HG03159 (cell line): ENCODE results near the gene METTL21C.

Source experiments
- ATAC-seq: cut with Tn5 transposase; IDR thresholded peaks from one replicate; pipeline ENCODE4 v1.9.1; 2021; ENCODE audit warnings: mild to moderate bottlenecking, moderate library complexity; ENCODE audit not compliant: unreplicated experiment

Gene METTL21C

DNA sequence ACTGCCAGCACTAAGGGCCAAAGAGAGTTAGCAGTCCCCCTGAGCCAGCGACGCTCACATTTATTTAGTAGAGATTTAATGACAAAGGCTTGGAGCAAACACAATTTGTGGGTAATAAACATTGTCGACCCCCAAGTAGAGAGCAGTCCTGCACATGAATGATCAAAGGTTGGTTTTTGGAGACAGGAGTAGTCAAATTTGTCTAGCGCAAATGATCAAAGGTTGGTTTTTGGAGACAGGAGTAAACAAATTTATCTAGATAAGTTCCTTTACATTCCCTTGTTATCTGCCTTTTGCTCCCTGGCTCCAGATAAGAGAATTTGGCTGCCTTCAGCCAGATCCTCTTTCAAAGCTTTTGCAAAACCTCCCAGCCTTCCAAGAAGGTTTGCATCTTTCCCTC, 26.9 kb downstream of the METTL21C start:
- ATAC-seq, result no peak

DNA sequence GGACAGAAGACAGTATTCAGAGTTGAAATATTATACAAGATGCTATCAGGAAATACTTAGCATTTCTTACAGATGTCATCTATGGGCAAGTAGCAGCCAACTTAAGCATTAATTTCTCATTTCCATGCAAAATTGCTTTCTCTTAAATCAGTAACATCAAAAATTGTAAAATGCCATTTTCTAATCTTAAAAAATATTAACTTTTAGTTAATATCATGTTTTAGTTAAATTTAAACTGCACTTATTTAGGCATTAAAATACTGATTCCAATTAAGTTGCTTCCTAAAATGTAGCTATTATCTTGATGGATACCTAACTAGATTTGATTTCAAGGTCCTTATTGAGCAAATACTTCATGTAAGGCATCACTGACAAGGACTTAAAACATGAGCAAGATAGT, 27.8 kb downstream of the METTL21C start:
- no peak for ATAC-seq

DNA sequence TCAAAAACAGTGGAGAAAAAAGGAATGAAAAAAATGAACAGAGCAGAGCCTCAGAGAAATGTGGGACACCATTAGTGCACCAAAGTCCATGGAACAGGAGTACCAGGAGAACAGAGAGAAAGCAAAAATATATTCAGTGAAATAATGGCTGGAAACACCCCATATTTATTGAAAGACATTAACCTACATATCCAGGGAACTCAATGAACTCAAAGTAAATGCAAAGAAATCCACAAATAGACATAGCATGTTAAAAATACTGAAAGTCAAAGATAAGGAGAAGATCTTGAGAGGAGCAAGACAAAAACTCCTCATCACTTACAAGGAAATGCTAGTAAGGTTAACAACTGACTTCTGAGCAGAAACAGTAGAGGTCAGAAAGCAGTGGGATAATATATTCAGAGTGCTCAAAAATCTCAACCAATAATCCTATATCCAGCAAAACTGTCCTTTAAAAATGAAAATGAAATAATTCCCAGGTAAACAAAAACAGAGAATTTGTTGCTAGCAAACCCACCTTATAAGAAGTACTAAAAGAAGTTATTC, 35.6 kb downstream of the METTL21C start:
- ATAC-seq, result no peak

DNA sequence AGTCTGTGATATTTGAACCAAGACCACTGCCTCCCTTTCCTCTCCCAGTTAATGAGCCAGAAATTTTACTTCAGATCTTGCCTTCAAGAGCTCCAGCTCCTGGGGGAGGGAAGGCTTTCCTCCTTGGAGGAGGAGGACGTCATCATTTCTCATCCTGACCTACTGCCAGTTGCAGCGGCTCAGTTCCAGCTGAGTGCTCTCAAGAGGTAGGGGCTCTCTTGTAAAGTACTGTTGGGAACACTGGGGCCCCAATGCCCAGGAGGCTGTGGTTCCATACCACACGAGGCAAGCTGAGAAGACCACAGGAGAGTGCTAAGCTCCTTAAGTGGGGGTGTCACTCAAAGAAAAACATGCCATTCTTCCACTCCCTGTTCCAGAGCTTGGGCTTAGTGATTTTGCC, 36.2 kb downstream of the METTL21C start:
- no peak for ATAC-seq

DNA sequence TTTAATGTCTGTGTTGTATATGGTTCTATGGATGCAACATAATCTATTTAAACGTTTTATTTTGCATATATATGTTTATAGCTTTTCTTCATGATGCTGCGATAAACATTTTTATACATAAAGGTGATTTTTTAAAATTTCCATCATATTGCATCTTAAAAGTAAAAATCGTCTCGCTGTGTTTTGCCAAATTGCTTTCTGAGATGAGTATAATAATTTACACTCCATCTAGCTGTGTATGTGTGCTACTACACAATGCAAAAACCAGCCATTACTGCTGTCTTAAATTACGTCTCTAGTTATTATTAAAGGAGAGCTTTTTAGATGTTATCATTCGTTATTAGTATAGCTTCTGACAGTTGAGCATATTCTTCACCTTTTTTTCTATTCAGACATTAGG, 37.2 kb downstream of the METTL21C start:
- no peak for ATAC-seq

DNA sequence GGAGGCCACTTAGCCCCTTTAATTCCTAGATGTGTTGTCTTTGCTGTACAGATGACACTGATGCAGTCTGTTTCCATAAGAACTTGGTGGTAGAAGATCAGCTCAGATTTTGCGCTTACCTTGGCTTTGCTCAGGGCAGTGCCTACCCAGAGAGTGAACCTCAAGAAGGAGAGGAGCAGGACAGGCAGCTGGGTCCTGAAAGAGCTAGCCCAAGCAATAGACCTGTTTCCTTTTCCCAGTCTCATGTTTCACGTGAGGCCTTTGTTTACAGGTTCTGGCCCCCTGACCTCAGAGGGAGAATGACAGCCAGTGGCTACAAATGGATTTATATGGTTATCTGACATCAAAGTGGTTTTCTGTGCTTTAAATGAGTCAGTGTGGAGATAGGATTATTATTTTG, 40.1 kb downstream of the METTL21C start:
- no peak for ATAC-seq

DNA sequence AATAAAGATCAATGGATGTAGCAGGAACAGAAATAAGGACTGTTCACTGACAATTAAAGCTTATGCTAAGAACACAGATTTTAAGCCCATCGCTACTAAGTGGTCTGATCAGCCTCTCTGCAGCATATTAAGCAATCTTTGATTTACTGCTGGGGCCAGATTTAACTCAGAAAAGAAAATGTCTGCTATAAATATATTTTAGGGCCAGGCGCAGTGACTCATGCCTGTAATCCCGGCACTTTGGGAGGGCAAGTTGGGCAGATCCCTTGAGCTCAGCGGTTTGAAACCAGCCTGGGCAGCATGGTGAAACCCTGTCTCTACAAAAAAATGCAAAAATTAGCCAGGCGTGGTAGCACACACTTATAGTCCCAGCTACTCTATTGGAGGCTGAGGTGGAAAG, 43.0 kb downstream of the METTL21C start:
- ATAC-seq, result no peak

DNA sequence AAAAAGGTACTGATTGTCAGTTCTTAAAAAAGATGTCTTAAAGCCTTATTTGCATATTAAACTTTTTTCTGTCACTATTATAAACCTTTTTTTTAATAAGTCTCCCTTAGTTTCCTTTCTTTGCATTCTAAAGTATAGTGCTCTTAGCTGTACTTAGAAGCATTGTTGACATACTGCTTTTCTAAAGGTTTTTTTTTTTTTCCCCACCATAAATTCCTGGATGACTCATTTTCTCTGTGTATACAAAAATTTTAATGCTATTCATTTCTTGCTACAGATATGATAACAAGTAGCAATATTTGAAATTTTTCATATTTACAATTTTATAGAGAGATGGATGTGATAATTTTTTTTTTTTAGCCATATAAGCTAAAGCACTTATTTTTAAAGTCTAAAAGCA, 43.5 kb downstream of the METTL21C start:
- ATAC-seq, result no peak

DNA sequence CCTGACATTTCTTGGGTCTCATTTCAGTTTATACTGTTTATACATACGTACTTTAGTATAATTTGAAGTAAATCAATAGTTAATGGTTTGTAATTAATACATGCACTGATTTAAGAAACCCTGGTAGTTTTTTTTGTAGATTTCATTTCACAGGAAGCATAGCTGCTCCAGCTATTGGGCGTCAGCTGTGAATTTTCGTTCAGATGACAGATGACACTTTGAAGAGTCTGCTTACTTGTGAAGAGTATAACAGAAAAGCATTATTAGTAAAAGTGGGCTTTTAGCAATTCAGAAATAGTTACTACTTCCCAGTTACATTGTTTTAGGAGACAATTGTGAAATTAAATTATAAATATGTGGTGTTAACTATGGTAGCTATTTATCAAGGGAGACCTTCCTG, 44.4 kb downstream of the METTL21C start:
- no peak for ATAC-seq

DNA sequence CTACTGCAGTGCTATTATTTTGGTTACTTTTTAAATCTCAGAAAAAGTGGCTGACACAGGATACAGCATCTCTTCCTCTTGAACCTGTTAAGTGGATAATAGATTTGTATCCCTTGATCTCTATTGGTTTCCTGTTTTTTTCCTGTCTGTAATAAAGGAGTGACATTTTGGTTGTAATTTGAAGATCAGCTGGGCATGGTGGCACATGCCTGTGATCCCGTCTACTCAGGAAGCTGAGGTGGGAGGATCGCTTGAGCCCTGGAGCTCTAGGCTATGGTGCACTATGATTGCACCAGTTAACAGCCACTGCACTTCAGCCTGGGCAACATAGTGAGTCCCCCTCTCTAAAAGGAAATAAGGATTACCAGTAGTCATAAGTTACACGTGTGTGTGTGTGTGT, 46.8 kb downstream of the METTL21C start:
- ATAC-seq, result no peak

DNA sequence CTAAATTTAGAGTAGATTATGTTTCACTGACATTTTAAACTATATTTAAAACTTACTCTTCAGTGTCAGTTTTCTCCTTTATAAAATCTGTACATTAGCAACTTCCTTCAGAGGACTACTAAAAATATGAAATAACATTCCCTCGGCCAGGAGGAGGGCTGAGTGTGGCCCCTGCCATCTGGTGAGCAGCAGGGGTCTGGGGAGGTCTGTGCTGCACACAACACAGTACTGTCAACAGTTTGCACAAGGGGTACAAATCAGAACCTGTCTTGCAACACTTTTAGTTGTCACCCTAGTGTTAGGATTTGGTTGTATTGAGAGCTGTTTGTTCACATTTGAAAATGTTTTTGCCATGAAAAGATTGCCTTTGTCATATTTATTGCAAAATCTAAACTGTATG, 49.1 kb downstream of the METTL21C start:
- ATAC-seq, result no peak

DNA sequence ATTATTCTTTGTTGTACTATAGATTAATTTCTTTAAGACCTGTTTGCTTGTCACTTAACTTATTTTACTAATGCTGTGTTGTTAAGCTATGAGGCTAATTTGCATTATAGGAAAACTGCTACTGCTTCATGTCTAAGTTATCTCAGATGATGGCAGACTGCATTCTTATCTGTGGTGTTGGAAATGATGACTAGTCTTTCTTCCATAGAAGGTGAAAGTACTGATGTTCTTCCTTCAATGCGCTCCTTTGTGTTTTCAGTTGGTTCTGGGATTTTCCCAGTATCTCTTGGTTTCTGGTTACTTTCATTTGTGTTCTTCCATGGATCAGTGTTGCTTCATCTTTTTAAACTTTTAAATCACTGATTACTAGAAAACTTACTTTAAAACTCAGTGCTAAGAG, 51.2 kb downstream of the METTL21C start:
- ATAC-seq, result no peak

DNA sequence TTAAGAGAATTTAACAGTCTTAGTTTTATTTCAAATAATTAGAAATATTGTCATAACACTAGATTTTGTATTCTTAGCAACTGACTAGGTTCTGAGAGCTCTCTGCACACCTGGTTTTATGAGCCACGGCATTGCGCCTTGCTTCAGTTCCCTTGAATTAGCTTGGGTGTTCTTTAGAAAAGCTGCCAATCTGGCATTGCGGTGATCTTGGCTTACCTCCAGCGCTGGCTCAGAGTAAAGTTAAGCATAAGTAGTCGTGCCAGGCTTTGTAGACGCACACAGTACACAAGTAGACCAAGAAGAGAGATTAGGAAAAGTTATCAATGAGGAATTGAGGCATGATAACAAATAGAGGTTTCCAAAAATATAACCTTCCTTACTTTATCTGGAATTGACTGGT, 52.4 kb downstream of the METTL21C start:
- no peak for ATAC-seq

DNA sequence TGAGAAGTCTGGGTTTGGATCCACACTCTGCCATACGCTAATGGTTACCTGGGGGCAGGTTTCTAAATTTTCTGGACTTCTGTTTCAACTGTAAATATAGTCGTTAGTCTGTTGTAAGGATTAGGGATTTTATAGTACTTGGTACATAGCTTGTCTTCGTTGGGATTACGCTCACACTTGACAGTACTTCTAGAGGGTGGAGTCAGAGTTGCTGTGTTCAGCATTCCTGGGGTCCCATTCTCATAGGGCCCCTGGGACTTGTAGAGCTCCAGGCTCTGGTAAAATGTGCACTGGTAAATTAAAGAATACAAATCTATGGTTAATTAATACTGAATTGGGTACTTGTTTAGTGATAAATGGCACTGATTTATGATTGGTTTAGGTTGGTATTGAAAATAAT, 52.8 kb downstream of the METTL21C start:
- no peak for ATAC-seq

DNA sequence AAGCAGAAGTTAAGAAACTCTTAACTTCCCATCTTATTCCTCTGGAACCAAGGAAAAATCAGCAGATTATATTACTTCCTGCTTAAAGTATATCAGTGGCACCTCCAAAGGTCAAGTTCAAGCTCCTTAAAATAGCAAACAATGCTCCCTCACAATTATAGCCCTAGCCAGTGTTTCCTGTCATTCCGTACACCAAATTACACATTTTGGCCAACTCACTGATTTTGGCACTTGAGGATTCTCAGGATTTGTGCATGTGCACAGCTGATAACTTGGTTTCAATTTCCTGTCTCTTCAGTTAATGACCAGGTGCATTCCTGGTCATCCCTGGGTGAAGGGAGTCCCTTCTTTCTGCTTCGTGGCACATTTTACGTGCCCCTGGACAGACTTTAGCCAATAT, 56.1 kb downstream of the METTL21C start:
- no peak for ATAC-seq
